HG03565 (cell line): ENCODE data around the gene RGS11.

Experiments
- ATAC-seq: cut with Tn5 transposase; IDR thresholded peaks from one replicate; pipeline ENCODE4 v1.9.1; 2021; ENCODE audit warnings: mild to moderate bottlenecking, moderate library complexity; ENCODE audit not compliant: unreplicated experiment

The RGS11 gene

DNA sequence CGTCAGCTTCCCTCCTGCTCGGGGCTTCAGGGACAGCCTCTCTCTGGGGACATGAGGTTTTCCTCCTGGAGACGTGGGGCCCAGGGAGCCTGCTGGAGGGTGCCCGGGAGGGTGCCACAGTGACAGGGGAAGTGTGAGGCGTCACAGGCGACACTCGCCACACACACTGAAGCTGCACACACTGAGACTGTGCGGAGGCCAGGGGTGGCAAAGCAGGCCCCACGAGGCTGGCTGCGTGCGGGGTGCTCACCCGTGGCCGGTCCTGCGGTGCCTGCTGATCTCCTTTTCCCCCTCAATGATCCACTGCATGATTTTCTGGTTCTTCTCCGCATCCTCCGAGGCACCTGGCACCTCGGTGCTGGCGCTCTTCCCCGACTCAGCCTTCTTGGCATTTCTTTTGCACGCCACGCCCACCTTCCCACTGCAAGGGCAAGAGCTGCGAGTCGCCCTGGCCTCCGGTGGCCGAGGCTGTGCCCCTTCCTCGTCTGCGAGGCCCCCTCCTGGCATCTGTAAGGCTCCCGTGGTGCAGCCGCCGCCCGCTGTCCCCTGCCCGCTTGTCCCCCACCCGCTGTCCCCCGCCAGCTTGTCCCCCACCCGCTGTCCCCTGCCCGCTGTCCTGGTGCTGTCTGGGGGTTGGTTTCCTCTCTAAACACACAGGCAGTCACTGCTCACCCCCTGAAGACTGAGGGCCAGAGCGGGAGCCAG lies 21.2 kb upstream of the RGS11 start:
- no peak for ATAC-seq

DNA sequence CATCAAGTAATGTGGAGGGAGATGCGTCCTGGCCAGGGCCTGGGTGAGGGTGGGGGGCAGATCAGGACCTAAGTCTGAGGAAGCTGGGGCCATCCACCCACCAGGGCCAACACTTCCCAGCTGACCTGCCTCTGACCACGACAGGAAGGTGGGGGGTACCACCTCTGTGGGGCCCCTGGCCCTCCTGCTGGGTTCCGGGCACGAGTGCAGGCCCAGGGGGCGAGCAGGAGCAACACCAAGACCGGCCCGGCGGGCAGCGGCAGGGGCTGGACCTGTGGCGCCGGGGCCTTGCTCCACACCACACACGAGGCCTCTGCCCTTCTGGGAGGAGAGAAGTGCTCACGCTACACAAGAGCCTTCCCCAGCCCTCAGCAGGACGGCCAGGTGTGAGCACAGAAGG lies 20.5 kb upstream of the RGS11 start:
- ATAC-seq: no peak

DNA sequence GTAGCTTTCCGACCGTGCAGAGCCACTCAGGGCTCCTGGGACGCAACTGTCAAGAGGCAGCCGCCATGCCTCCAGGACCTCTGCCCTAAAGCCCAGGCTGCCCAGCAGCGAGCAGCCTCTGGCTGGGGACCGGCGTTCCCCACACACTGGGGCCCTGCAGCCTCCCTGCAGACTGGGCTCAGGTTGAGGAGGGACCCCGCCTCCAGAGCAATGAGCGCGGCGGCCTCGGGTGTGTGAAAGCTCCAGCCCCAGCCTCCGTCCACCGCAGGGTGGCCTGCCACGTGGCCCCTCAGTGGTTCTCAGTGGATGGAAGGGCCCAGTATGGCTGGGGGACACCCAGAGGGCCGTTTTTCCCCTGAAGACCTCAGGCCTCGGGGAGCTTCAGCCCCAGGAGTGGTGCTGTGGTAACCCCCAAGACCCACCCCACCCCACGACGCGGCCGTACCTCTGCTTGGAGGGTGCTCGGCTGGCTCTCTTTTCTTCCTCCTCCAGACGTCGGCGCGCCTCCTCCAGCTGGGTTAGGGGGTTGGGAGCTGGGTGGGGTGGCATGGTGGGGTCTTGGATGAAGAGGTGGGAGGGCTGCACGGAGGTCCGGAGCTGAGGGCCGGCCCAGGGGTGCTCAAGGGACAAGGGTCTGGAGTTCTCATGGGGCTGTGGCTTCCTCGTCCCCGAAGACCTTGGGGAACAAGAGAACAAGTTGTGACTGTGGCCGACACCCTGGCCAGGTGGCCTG lies 17.5 kb upstream of the RGS11 start:
- ATAC-seq: no peak

DNA sequence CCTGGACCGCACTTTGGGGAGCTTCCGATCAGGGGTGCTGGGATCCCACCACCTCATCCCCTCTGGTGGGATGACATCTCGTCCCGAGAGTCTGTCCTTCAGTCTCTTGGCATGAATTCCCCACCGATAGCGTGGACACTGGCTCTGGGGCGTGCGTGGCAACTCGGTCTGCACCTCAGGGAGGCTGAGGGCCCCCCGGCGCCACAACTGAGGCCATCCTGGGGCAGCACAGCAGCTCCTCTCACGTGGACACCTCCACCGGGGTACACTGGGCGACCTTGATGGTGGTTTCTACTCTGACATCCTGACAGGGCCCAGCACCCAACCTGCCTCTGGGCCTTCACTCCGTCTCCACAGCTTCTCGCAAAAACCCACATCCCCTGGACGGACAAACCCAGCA lies 15.8 kb upstream of the RGS11 start:
- no peak for ATAC-seq

DNA sequence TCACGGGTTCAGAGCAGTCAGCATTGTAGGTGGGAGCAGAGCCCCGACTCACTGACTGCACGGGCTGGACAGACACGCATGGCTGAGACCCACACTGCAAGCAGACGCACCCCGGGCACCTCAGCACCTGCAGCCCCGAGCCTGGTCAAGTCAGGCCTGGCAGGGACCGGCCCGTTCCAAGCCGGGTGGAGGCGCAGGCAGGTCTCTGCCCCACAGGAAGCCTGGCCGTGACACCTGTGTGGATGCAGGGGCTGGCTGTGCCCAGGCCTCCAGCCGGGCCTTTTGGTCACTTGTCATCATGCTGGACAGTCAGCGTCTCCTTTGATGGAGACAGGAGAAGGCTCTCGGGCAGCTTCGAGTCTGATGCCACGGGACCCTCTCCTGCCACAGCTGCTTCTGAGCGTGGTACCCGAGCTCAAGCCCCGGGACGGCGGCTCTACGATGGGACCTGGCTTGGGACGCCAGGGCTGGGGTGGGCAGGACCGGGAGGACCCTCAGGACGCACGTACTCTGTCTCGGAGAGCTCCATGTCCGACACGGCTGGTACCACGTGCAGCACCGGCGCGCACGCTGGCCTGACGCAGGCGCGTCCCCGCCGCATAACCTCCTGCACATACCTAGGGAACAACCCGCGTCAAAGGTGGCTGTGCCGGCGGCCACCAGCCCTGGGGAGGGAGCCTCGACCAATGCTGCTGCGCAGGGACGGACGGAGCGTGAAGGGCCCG lies 15.1 kb upstream of the RGS11 start:
- no peak for ATAC-seq

DNA sequence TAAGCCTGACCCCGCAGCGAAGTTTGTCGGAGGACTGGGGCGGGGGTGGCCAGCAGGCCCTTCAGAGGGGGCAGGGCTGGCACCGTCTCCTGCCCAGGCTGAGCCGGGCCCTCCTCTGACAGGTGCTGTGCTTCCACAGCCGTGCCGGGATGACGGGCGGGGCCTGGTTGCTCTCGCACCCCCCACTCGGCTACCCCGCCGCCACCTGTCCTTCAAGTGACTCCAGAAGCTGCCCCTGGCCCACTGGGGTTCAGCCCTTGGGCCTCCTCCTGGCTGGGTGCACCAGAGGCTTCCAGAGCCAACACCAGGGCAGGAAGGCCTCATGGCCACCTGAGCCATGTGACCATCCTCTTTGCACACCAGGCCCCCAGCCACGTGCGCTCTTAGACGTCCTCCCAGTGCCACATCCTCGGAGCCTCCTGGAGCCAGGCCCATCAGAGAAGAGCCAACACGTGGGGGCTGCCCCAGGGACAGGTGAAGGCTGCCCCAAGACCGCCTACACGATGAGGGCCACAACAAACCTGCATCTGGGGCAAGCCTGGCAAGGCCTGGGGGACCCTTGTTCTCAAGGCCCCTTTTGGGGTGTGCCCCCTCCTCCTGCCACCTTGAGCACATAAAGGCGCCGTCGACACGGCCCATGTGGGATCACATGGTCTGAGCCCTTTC lies 14.4 kb upstream of the RGS11 start:
- ATAC-seq: no peak

DNA sequence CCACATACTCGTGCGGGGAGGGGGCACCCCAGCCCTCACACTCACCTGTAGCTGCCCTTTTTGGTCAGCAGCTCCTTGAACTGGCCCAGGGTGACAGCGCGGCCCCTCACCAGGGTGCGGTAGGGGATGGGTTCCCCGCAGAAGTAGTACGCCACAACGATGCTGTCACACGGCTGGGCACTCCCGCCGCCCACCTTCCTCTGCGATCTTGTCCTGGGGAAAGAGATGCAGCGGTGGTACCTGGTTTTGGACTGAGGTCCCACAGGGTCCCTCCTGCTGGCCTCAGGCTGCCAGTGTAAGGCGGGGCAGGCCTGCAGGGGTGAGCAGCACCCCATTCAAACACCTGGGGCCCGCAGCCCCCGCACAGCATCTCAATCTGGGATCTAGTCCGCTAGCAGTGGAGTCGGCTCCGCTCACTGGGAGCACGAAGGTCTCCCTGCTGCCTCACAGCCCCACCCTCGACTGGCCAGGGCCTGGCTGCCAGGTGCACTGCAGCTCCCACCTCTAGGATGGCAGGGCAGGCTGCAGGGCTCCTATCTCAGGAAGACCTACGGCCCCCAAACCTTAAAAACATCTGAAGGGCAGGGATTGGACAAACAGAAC lies 13.8 kb upstream of the RGS11 start:
- no peak for ATAC-seq

DNA sequence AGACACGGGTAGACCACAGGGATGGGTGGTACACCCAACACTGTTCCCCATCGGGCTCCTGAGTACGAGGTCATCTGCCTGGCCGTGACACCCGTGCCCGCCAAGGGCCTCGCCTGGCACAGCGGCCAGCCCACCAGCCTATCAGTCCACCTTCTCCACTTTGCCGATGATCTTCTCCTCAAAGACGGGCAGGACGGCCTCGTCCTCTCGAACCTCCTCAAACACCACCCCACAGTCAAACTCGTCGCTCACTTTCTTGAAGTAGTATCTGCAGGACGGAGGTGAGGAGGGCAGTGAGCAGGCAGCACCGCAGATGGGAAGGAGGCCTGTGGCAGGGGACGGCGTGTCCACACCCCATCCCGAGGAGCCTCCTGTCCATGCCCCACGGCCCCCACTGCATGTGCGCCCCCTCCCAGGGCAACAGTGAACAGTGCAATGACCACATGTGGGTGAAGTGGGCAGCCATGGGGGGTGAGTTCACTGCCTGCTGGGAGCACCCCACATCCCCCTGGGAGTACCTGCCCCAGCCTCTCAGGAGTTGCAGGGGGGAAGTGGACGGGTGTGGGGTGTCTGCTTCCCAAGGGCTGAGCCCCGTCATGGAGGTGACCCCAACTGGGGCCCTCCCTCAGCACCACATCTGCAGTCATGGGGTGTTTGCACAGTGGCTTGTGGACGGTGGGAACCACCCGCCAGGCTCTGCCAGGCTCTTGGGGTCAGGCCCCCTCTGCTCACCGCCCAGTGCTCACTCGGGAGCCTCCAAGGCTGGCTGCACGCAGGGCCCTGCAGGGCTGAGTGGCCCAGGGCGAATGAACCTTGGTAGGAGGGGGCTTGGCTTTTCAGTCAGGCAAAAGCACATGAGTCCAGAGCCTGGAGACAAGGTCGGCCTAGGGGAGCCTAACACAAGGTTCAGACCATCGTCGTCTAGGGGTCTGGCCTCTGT lies 12.5 kb upstream of the RGS11 start:
- ATAC-seq: no peak

DNA sequence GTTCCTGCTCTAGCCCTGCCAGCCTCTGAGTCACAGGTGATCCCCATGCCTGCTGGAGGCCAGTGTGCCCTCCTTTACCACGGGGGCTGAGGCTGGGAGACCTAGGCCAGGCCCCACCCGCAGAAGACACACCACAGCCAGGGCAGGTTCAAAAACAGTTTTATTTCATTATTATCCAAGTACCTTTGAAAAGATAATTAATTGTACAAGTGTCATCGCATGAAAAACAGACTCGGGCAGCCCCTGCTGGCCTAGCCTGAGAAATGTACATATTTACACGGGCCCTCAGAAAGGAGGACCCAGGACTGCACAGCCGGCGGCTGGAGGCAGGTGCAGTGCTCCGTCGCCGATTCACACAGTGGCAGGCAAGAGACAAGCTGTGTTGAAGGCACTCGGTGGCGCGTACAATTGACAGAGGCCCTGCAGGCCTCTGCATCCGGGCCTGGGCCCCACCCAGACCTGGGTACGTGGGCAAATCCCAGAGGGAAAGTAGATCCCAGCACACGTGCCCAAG lies 11.6 kb upstream of the RGS11 start:
- ATAC-seq: no peak

DNA sequence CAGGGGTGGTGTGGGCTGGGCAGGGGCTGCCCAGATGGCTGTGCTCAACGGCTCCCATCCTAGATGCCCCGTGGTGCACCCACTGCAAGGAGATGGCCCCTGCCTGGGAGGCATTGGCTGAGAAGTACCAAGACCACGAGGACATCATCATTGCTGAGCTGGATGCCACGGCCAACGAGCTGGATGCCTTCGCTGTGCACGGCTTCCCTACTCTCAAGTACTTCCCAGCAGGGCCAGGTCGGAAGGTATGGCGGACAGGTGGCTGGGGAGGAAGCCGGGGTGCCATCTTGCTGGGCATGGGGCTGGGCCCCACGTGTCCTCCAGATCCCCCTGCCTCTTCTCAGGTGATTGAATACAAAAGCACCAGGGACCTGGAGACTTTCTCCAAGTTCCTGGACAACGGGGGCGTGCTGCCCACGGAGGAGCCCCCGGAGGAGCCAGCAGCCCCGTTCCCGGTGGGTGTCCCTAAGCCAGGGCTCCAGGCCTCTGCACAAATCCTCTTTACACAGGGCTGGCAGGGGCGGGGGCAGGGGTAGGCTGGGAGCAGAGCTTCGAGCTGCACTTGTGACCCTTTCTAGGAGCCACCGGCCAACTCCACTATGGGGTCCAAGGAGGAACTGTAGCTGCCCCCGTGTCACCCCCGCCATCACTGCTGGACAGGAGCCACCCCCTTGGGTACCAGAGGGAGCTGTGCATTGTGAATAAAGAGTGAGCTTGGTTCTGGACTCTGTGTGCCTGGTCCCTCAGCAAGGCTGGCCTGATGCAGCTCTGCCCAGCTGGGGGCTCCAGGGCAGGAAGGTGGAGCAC lies 10.9 kb upstream of the RGS11 start:
- no peak for ATAC-seq

DNA sequence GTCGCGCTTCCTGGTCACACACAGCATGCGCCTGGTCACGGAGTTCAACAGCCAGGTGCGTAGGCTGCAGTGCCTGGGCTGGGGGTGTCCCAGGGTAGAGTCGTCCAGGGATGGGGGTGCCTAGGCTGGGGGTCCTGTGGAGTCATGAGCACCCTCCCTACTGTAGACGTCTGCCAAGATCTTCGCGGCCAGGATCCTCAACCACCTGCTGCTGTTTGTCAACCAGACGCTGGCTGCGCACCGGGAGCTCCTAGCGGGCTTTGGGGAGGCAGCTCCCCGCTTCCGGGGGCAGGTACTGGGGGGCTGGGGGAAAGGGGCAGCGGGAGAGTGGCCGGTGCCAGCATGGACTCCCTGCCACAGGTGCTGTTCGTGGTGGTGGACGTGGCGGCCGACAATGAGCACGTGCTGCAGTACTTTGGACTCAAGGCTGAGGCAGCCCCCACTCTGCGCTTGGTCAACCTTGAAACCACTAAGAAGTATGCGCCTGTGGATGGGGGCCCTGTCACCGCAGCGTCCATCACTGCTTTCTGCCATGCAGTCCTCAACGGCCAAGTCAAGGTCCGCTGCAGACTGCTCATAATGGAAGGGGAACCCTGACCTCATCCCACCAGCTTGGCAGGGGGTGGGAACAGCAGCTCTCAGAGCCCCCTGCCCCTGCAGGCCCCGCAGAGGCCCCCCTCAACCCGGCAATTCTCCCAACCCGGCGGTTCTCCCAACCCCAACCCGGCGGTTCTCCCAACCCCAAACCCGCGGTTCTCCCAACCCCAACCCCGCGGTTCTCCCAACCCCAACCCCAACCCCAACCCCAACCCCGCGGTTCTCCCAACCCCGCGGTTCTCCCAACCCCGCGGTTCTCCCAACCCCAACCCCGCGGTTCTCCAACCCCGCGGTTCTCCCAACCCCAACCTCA lies 9.7 kb upstream of the RGS11 start:
- ATAC-seq: no peak

DNA sequence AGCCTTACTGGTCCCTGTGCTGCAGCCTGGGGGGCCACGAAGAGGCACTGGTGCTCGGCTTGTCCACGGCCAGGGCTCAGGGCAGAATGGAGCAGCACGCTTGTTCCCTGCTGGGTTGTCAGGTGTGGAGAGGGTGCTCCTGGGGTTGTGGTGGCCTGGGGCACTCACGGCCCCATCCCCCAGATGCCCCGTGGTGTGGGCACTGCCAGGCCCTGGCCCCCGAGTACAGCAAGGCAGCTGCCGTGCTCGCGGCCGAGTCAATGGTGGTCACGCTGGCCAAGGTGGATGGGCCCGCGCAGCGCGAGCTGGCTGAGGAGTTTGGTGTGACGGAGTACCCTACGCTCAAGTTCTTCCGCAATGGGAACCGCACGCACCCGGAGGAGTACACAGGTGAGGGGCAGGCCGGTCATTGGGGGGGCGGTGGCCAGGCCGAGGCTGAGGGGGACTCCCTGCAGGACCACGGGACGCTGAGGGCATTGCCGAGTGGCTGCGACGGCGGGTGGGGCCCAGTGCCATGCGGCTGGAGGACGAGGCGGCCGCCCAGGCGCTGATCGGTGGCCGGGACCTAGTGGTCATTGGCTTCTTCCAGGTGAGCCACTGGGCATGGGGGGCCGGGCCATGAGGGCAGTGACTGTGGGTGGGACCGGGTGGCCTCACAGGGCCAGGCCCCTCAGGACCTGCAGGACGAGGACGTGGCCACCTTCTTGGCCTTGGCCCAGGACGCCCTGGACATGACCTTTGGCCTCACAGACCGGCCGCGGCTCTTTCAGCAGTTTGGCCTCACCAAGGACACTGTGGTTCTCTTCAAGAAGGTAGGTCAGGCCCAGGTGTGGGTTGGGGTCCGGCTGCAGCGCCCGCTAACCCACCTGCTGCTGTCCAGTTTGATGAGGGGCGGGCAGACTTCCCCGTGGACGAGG lies 8.7 kb upstream of the RGS11 start:
- ATAC-seq: no peak

DNA sequence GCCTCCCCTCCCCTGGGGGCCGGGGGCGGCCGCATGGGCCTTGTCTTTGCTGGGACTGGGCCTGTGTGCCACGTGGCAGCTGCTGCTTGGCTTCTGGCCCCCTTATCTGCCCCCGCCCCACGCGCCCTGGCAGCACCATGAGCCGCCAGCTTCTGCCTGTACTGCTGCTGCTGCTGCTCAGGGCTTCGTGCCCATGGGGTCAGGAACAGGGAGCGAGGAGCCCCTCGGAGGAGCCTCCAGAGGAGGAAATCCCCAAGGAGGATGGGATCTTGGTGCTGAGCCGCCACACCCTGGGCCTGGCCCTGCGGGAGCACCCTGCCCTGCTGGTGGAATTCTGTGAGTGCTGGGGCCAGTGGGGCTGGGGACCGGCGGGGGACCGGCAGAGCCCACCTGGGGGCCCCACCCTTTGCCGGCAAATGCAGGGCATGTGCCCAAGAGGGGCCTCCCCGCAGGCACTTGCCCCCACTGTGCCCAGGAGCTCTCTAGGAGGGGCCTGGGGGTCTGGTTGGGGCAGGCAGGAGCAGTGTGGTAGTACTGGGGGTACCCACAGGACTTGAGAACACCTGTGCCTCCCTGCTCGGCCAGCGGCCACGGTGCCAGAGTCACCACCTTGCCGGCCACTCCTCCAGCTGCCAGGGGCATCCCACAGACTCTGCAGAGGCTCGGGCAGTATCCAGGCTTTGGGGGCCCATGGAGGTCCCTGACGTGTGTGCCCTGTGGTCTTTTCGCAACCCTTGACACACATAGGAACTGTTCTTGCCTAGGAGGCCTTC lies 7.5 kb upstream of the RGS11 start, which contains the start of gene PDIA2:
PDIA2 (plus strand) TSS at position 132 of the 773 bp plus-strand sequence; CDS start at position 138, 6 bp downstream.
- ATAC-seq: no peak

DNA sequence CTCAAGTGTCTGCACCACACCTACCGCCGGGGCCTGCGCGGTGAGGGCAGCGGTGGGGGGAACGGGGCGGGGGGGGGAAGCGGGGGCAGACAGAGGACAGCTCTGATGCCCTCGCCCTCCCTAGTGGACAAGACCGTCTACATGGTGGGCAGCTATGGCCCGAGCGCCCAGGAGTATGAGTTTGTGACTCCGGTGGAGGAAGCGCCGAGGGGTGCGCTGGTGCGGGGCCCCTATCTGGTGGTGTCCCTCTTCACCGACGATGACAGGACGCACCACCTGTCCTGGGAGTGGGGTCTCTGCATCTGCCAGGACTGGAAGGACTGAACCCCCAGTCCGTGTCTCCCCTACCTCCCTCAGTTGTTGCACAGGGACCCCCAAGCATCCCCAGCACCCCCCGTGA lies 6.7 kb upstream of the RGS11 start:
- no peak for ATAC-seq

DNA sequence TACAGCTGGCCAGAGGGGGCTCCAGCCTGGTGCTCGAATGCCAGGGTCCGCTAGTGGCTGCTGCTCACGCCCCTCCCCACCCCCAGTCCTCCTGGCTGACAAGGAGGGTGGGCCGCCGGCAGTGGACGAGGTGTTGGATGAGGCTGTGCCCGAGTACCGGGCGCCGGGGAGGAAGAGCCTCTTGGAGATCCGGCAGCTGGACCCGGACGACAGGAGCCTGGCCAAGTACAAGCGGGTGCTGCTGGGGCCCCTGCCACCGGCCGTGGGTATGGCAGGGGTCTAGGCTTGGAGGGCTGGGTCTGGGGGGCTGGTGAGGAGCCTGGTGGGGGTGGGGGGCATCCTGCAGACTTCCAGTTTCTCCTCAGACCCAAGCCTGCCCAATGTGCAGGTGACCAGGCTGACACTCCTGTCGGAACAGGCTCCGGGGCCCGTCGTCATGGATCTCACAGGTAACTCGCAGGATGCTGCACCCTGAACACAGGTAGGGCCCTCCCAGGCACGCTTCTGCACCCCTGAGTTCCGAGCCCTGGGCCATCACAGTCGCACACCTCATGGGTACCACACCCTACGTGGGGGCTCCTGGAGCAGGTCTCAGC lies 6.0 kb upstream of the RGS11 start:
- no peak for ATAC-seq
